ENCODE measurements around the gene PSIP1. TPM values are rescaled to one million over a fixed set of nuclear protein-coding genes. Genes with fewer than 3 reads are reported as not detected.

PSIP1 gene
- total RNA-seq, 1 experiment from 2014 or later: 99.1 TPM

GRCh38 chr9:15420796-15421195 is 90.0 kb downstream of the PSIP1 start (continued):
- no peak for TF ChIP-seq REST (IDR thresholded peaks at IDR 0.05; ENCODE audit: low read depth)
- TF ChIP-seq EZH2 (IDR thresholded peaks at IDR 0.05): no peak
- no peak for TF ChIP-seq EZH2phosphoT487 (IDR thresholded peaks at IDR 0.05; ENCODE audit: borderline replicate concordance)
- TF ChIP-seq SRF (IDR thresholded peaks at IDR 0.05; ENCODE audit: low read depth): no peak
- TF ChIP-seq TCF7L2 (IDR thresholded peaks at IDR 0.05; ENCODE audit: borderline replicate concordance, extremely low read depth, insufficient read depth, insufficient read length): no peak

- ChIA-PET RAD21 (ENCODE audit: low non-redundant PET in 1 of 2, low total read pairs in 2 of 2, uncharacterized antibody in 2 of 2, unreplicated experiment in 2 of 2) (no interaction called here), POLR2A (no interaction called here), CTCF (no interaction called here)
- Histone ChIP-seq H3K4me3 (replicated peaks in 1 of 2; ENCODE audit: low read depth in 1 of 2, low read length in 2 of 2) (no peak overlapping the region), H3K36me3 (ENCODE audit: control insufficient read depth in 1 of 2, insufficient read depth in 2 of 2, low read length in 2 of 2) (no peaks in the 10 kb centered on the region), H3K4me1 (ENCODE audit: control insufficient read depth in 1 of 2, insufficient read depth in 2 of 2, low read length in 2 of 2) (peaks cover 0 to 10% of the 10 kb centered on the region in 2 experiments; a peak in 2 of 4 replicates), H3K4me2 (ENCODE audit: low read length) (no peak overlapping the region), H3K79me2 (ENCODE audit: insufficient read depth, low read length) (no peaks in the 10 kb centered on the region), H3K9me2 (ENCODE audit: insufficient read depth) (no peaks in the 10 kb centered on the region), H3K9me3 (ENCODE audit: control insufficient read depth in 1 of 2, insufficient read depth in 1 of 2, low read depth in 1 of 2, low read length in 2 of 2) (no peaks in the 10 kb centered on the region), H3K9ac (ENCODE audit: low read length) (no peak overlapping the region), H3K27ac (ENCODE audit: low read depth, low read length) (no peak overlapping the region), H2AFZ (ENCODE audit: low read depth, low read length, poor library complexity, severe bottlenecking) (no peak overlapping the region), H3K27me3 (ENCODE audit: insufficient read depth, low read length) (no peaks in the 10 kb centered on the region), H4K20me1 (ENCODE audit: insufficient read depth) (no peaks in the 10 kb centered on the region)
- intact Hi-C loops (cut with micrococcal nuclease): loop anchor here (1.0 kb wide), 1 partner anchor 206 kb away; no protein-coding TSS in a partner anchor
- ATAC-seq: no peak
- BruUV-seq (replicated peaks): no TSS peak
- no peak for DNase-seq (ENCODE audit: low read depth, low spot score)
- TF ChIP-seq EZH2 (IDR thresholded peaks at IDR 0.05) (no peak), SRF (IDR thresholded peaks at IDR 0.05; ENCODE audit: low read depth) (no peak), ELF1 (IDR thresholded peaks at IDR 0.05; ENCODE audit: borderline replicate concordance, low read depth) (no peak), JUND (IDR thresholded peaks at IDR 0.05) (no peak), RAD21 (IDR thresholded peaks at IDR 0.05; ENCODE audit: low read depth) (no peak), SIN3A (IDR thresholded peaks at IDR 0.05; ENCODE audit: low read depth) (no peak), EZH2phosphoT487 (IDR thresholded peaks at IDR 0.05; ENCODE audit: borderline replicate concordance) (no peak), EGR1 (IDR thresholded peaks at IDR 0.05; ENCODE audit: low read depth) (no peak), CTCF (IDR thresholded peaks at IDR 0.05 in 2 of 3, conservative IDR thresholded peaks at IDR 0.05 in 1 of 3; ENCODE audit: borderline replicate concordance in 1 of 3, insufficient read depth in 1 of 3, low read depth in 2 of 3, low read length in 2 of 3) (no peak), ZNF274 (IDR thresholded peaks at IDR 0.05; ENCODE audit: low read depth, low read length) (no peak), POLR2A (IDR thresholded peaks at IDR 0.05; ENCODE audit: borderline replicate concordance, extremely low read depth, insufficient read depth, insufficient read length) (no peak), ATF3 (IDR thresholded peaks at IDR 0.05) (no peak), CBX3 (IDR thresholded peaks at IDR 0.05; ENCODE audit: low read depth) (no peak), YY1 (IDR thresholded peaks at IDR 0.05; ENCODE audit: extremely low read depth, insufficient replicate concordance, low read depth, low read length) (no peak), FOSL1 (IDR thresholded peaks at IDR 0.05; ENCODE audit: low read depth) (no peak), SP1 (IDR thresholded peaks at IDR 0.05; ENCODE audit: low read depth) (no peak), CEBPB (IDR thresholded peaks at IDR 0.05; ENCODE audit: low read depth) (no peak), ZBTB33 (IDR thresholded peaks at IDR 0.05; ENCODE audit: extremely low read depth, insufficient replicate concordance, low read length) (no peak)
Observed at GRCh38 chr9:15417626-15418025, 93.1 kb downstream of the PSIP1 start.
